COLO829 (cell line): Measurements from ENCODE around the gene HSPA2.
"Not testable (repeated sequence)": the region's sequence is repeated elsewhere in the genome, so short reads cannot be mapped to it uniquely, and the experiment has no call there.

ENCODE experiments used
- DNase-seq: peaks from one replicate; pipeline ENCODE4 v3.0.0; 2012; ENCODE audit warnings: low spot score

The HSPA2 gene

DNA sequence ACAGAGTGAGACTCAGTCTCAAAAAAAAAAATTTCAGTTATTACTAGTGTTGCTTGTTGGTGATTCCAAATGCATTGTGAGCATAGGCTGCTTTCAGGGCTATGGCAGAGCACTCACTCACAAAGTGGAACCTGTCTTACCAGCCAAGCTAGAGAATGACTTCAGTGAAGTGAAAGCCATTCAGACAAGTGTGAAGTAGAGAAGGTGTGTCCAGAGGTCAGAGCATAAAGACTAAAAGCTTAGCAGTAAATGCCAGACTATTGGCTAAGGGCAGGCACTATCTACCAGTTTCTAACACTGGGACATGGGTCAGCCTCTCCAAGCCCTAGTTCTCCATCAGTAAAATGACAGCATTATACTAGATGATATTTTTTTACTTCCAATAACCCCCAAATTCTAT, 21.9 kb downstream of the HSPA2 start:
- DNase-seq, result no peak

DNA sequence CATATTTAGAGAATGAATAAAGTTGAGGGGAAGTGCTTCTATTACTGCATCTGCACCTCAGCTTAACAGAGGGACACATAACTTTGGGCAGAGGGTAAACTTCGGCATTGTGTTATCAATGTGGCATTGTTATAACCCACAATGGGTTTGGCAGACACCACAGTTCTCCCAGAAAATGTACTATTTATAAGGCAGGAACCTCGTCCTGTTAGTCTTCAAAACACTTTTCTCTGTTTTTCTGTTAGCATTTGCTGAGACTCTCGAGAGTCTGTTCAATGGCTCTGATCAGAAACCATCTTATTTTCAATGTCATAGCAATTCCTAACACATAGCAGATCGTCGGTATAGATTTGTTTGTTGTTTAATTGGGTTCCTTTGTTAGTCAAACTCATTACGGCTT, 23.2 kb downstream of the HSPA2 start:
- DNase-seq, result no peak

DNA sequence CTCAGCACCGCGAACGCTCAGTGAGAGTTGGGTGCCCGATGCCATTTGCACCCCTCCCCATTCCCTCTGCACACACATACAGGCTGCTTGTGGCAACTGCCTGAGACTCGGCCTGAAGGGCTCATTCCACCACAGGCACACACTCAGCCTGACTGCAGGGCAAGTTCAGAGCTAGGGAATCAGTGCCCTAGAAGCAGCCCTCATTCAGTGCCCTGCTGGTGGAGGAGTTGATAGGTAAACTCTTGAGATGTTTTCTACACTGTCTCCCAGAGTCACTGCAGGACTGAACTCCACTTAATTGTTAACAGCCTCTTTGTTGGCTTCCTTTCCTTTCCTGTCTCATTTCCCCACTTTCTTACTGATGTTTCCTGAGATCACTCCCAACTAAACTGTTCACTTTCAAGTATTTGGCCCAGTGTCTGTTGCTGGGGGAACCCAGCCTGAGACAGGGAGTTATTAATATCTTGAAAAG, 26.1 kb downstream of the HSPA2 start:
- DNase-seq, result no peak

DNA sequence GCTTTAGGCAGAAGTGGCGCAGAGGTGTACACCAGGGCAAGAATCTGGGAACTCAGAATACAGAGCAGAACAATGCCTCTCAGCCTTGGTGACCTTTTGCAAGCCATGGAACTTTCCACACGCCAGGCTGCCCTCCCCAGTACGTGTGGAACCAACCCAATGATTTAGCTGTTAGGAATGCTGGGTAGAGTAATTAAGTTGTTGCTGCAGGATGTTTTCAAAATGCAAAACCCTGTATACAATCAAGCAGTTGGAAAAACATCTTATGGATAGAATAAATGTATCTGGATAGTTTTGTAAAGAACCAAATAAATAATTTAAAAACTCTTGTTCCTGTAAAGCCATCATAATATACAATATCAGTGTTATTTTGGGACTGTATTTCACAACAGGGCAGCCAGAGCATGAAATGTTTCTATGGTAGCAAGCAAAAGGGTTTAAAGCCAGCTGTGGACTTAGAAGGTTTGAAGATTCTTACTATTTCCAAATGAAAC, 28.6 kb downstream of the HSPA2 start:
- DNase-seq, result peak; percentile 86

DNA sequence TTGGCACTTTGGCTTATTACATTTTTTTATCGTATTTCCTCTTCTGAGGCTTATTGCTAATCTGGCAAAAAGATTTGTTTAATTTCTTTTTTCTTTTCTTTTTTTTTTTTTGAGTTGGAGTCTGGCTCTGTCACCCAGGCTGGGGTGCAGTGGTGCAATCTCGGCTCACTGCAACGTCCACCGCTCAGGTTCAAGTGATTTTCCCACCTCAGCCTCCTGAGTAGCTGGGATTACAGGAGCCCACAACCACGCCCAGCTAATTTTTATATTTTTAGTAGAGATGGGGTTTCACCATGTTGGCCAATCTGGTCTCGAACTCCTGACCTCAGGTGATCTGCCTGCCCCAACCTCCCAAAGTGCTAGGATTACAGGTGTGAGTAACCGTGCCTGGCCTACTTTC, 29.1 kb downstream of the HSPA2 start:
- DNase-seq, result not testable (repeated sequence)

DNA sequence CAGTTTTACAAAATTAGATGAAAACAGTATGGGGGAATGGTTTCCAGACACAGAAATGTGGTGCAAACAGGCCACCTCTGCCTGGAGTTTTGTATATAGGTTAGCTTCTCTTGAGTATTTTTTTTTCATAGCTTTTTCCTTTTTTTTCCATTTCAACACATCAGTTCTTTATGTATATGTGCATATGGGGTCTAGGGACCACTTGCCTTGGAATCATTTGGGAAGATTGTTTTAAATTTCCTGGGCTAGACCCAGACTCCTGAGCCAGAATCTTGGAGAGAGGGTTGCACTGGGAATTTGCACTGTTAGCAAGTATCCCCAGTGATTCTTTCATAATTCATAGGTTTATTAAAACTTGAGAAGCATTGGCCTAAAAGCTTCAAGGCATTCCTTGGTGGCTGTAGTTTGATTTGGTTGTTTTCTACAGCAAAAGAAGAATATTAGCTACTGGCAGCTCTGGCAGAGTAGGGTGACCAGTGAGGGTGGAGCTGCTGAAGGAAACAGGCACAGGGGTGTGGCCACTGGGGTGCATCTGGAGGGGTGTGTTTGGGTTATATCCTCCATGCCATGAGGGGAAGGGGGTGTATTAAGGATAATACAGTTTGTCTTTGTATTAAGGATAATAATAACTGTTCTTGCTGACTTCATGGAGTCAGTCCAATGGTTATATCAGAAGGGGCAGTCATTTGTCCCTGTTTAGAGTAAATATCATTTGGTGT, 32.0 kb downstream of the HSPA2 start:
- no peak for DNase-seq

DNA sequence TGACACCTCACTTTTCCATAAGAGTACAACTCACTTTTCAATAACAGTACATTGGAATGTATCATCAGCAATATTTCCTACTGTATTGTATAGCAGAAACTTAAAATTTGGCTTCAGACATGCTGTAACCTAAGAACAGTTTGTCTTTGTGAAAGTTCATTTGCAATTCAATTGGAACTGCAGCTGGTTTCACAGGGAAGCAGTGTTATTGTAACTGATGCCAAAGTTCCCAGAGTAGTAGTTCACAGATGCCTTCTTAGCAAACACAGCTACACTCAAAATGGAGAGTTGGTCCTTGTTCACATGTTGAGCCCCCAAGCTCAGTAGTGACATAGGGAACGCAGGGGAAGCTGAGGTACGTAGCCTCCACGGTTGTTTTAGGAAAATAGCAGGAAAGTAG, 32.6 kb downstream of the HSPA2 start:
- no peak for DNase-seq

DNA sequence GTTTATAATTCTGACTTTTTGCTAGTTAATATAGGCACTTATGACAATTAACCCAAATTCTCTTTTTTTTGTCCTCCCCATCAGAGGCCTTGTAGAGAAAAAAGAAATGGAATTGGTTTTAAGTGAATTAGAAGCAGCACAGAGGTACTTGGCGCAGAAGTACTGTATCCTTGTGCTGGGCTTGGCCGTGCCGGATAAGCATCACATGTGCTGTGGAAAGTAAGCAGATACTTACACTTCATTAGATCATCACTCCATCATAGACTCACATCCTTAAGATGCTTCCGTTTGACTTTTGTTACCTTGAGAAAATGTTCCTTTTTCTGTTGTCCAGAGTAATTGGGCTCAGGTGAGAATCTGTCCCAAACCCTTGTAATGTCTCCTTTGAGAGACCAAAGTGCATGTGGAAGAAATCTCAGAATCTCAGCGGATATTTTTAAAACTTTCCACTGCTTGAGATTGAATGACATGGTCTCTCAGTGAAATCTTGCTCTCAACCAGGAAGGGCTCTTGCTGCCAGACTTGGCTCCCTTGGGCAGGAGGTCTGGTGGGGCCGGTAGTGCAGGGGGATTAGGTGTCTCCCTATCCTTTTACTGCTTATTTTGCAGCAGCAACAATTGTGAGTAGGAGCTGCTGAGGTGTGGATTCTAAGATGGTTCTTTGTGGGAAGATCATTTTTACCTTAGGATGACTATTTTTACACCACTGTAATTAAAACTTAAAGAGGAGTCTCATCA, 34.0 kb downstream of the HSPA2 start:
- DNase-seq, result no peak

DNA sequence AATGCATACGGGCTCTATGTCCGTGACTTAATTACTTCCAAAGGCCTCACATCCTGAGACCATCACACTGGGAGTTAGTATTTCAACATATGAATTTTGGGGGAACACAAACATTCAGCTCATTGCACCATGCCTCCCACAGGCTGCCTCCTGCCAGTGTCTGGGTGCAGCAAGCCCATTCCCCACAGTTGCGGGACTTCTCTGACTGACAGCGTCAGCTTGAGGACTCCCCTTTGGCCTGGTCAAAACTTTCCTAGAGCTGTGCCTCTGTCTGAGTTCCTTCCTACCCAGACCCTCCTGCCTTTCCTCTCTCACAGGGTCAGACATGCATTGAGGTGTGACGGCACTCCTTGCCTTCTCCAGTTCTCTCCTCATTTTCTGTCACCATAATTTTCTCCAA, 36.7 kb downstream of the HSPA2 start:
- DNase-seq, result no peak

DNA sequence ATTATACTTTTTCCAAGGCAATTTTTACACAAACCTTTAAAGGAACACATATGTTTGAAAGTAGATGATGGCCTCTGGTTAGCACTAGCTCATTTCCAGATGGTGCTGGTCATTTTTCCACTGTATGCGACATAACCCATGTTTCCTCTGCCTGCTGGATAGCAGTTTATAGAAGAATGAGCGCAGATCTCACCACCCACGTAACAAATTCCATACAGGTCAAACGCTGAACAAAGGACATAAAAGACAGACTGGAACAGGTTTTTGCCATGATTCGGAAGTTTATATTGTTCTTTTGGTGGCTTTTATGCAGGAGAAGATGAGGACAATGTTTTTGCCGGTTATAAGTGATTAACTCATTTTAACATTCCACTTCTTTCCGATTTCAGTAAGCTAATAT, 39.9 kb downstream of the HSPA2 start:
- peak; percentile 27 for DNase-seq

DNA sequence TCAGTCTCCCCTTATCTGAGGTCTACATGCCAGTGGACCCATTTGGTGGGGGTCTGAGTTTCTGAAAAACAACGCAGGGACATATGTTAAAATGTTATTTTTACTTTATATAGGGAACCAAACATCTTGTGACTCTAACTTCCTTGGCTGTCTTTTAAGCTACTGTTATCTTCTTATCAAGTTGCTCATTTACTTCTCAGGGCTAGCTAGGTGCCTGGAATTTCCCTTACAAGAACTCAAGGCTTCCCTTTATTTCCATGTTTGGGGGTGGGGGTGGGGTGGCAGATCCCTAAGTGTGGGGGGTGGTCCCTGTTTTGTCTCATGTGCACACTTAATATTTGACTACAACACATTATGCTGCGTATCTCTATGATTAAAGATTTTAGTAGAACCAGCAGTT, 40.8 kb downstream of the HSPA2 start:
- DNase-seq, result no peak

DNA sequence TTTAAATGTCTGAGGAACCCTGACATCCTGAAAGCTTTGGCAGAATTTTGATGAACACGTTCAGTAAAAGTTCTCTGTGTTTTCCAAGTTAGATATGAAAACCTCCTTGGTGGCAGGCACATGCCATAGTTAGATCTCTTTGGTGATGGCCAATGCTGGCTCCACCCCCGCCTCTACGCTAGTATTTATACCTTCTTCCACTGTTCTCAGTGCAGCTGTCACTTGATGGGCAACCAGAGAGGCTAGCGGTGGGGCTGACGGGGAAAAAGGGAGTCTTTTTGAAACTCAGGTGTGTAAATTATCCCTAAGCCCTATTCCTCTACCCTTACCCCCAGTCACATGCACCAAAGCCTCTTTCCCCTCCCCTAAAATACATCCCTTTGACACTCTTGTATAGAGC, 41.3 kb downstream of the HSPA2 start:
- DNase-seq, result no peak

DNA sequence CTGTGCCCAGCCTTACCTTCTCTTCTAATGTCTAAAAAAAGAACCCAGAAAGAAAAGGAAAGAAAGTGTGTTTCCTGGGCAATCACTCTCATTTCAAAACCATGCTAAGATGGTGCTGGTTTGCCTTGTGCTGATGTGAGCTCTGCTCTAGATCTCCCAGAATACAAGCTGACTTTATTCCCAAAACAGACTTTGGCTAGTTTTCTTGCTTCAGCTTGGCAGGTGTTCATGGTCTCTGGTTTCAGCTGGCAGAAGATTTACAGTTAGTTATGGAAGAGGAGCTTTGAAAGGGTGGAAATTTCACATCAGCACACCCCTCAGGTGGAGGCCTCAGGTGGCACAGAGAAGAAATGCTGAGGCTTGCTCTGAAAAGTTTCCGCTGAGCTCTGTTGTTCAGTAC, 43.6 kb downstream of the HSPA2 start:
- DNase-seq, result no peak

DNA sequence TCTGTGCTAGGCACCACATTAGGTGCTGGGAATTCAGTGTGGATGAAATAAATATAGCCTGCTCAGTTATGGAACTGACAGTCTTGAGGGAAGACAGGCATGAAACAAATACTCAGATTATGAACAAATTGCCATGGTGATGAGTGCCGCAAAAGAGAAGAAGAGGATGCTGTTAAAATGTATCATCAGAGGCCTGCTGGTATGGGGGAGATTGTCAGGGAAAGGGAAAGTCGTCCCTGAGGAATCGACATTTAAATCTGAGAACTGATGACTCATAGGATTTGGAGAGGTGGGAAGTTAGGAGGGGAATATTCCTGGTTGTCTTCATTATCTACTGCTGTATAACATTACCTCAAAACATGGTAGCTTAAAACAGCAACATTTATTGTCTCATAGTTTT, 51.3 kb downstream of the HSPA2 start:
- DNase-seq, result no peak
